OCI-LY1 (cell line): Measurements from ENCODE around the gene DDX50.
"Not testable (repeated sequence)": the region's sequence is repeated elsewhere in the genome, so short reads cannot be mapped to it uniquely, and the experiment has no call there.

Source experiments
- H2AFZ ChIP-seq: fragments of 200-600 bp; sonication (generic), shearing (Covaris generic); 2 replicates; pipeline ENCODE4 v1.6.0; 2014; ENCODE audit warnings: antibody characterized with exemption, mild to moderate bottlenecking, low read length
- H3F3A ChIP-seq: fragments of 200-600 bp; sonication (generic), shearing (Covaris generic); 2 replicates; pipeline ENCODE4 v1.6.0; 2014; ENCODE audit warnings: mild to moderate bottlenecking, antibody characterized with exemption, low read length, moderate library complexity; ENCODE audit not compliant: insufficient read depth
- H3K27ac ChIP-seq: fragments of 200-600 bp; sonication (generic); 2 replicates; pipeline ENCODE4 v1.5.1; 2014; ENCODE audit warnings: low read length, mixed run types, mild to moderate bottlenecking, low read depth; ENCODE audit not compliant: poor library complexity, severe bottlenecking
- H3K27me3 ChIP-seq: fragments of 200-600 bp; sonication (generic); 2 replicates; pipeline ENCODE4 v1.6.0; 2014; ENCODE audit warnings: antibody characterized with exemption, mild to moderate bottlenecking, low read length, moderate library complexity; ENCODE audit not compliant: insufficient read depth
- H3K36me3 ChIP-seq: fragments of 200-600 bp; sonication (generic); 2 replicates; pipeline ENCODE4 v1.6.1; 2014; ENCODE audit warnings: mild to moderate bottlenecking, antibody characterized with exemption, low read length, moderate library complexity, mixed read lengths; ENCODE audit not compliant: insufficient read depth
- H3K4me1 ChIP-seq: fragments of 200-600 bp; sonication (generic); 2 replicates; pipeline ENCODE4 v1.5.1; 2014; ENCODE audit warnings: mild to moderate bottlenecking, low read length, moderate library complexity; ENCODE audit not compliant: insufficient read depth, severe bottlenecking
- H3K4me2 ChIP-seq: fragments of 200-600 bp; sonication (generic), shearing (Covaris generic); 2 replicates; pipeline ENCODE4 v1.6.1; 2014; ENCODE audit warnings: low read length
- H3K4me3 ChIP-seq: fragments of 200-600 bp; sonication (generic); 2 replicates; pipeline ENCODE4 v1.5.1; 2014; ENCODE audit warnings: low read length, low read depth, mild to moderate bottlenecking, mixed read lengths; ENCODE audit not compliant: poor library complexity, severe bottlenecking
- H3K79me2 ChIP-seq: fragments of 200-600 bp; shearing (Covaris generic); 2 replicates; pipeline ENCODE4 v1.6.1; 2016; ENCODE audit warnings: mixed run types, low read length, mixed read lengths; ENCODE audit not compliant: insufficient read depth
- H3K9ac ChIP-seq: fragments of 200-600 bp; sonication (generic), shearing (Covaris generic); 2 replicates; pipeline ENCODE4 v1.6.1; 2014; ENCODE audit warnings: mild to moderate bottlenecking, low read length, mixed read lengths
- H3K9me2 ChIP-seq: fragments of 200-600 bp; sonication (generic), shearing (Covaris generic); 2 replicates; pipeline ENCODE4 v1.6.1; 2014; ENCODE audit warnings: low read depth, mild to moderate bottlenecking, low read length, mixed read lengths
- H3K9me3 ChIP-seq: fragments of 200-600 bp; shearing (Covaris generic); 2 replicates; pipeline ENCODE4 v1.6.1; 2014; ENCODE audit warnings: low read length, mixed read lengths
- H4K20me1 ChIP-seq: fragments of 200-600 bp; sonication (generic), shearing (Covaris generic); 2 replicates; pipeline ENCODE4 v1.6.0; 2016; ENCODE audit warnings: mild to moderate bottlenecking, low read length; ENCODE audit not compliant: insufficient read depth
- EZH2 ChIP-seq: fragments of 200-600 bp; sonication (generic), shearing (Covaris generic); IDR thresholded peaks from 2 replicates; pipeline ENCODE4 v1.8.0; 2017; ENCODE audit warnings: borderline replicate concordance, mixed run types, mild to moderate bottlenecking, antibody characterized with exemption, low read length, moderate library complexity, mixed read lengths
- TF ChIP-seq, protein P1 (sequence below): fragments of 200-600 bp; sonication (generic), shearing (Covaris generic); IDR thresholded peaks from 2 replicates; pipeline ENCODE4 v1.5.1; 2017; ENCODE audit warnings: mild to moderate bottlenecking, antibody characterized with exemption, low read length, moderate library complexity, mixed read lengths

The DDX50 gene

DNA sequence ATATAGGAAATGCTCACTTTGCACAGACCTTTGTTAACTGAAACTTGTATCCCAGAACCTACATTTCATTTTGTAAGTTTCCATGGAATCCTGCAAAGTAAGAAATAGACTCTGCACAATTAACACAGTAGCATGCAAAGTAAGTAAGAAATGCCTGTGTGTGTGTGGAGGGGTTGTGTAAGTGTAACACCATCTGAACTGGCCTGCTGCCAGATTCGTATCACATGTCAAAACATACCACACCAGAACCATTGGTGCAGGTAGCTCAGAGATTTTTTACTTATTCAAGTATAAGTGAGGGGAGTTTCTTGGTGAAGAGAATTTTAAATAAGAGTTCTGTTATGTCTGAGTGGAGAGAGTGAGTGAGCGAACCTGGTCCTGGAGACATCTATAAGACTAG lies 37.0 kb downstream of the DDX50 start:
- Histone ChIP-seq H3K36me3 (peaks cover 72% of the 10 kb centered on the region), H3F3A (no peaks in the 10 kb centered on the region), H2AFZ (no peak overlapping the region), H3K4me2 (no peak overlapping the region), H3K4me1 (no peaks in the 10 kb centered on the region), H3K79me2 (no peaks in the 10 kb centered on the region), H3K27me3 (no peaks in the 10 kb centered on the region), H4K20me1 (no peaks in the 10 kb centered on the region), H3K9ac (no peak overlapping the region), H3K4me3 (no peak overlapping the region), H3K9me2 (no peaks in the 10 kb centered on the region), H3K27ac (no peak overlapping the region), H3K9me3 (no peaks in the 10 kb centered on the region)
- TF ChIP-seq, protein P1, sequence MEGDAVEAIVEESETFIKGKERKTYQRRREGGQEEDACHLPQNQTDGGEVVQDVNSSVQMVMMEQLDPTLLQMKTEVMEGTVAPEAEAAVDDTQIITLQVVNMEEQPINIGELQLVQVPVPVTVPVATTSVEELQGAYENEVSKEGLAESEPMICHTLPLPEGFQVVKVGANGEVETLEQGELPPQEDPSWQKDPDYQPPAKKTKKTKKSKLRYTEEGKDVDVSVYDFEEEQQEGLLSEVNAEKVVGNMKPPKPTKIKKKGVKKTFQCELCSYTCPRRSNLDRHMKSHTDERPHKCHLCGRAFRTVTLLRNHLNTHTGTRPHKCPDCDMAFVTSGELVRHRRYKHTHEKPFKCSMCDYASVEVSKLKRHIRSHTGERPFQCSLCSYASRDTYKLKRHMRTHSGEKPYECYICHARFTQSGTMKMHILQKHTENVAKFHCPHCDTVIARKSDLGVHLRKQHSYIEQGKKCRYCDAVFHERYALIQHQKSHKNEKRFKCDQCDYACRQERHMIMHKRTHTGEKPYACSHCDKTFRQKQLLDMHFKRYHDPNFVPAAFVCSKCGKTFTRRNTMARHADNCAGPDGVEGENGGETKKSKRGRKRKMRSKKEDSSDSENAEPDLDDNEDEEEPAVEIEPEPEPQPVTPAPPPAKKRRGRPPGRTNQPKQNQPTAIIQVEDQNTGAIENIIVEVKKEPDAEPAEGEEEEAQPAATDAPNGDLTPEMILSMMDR, result no peak
- no peak for TF ChIP-seq EZH2

- Histone ChIP-seq H3K9ac (no peak overlapping the region), H3K27me3 (no peaks in the 10 kb centered on the region), H3K4me3 (no peak overlapping the region), H3K36me3 (peaks cover 77% of the 10 kb centered on the region), H3K9me3 (no peaks in the 10 kb centered on the region), H3K4me2 (no peak overlapping the region), H2AFZ (no peak overlapping the region), H3K4me1 (no peaks in the 10 kb centered on the region), H3K27ac (no peak overlapping the region), H4K20me1 (no peaks in the 10 kb centered on the region), H3F3A (no peaks in the 10 kb centered on the region), H3K79me2 (no peaks in the 10 kb centered on the region), H3K9me2 (no peaks in the 10 kb centered on the region)
- no peak for TF ChIP-seq EZH2
- TF ChIP-seq, protein P1, result no peak
Measured at GRCh38 chr10:68938884-68939283, 37.8 kb downstream of the DDX50 start.

DNA sequence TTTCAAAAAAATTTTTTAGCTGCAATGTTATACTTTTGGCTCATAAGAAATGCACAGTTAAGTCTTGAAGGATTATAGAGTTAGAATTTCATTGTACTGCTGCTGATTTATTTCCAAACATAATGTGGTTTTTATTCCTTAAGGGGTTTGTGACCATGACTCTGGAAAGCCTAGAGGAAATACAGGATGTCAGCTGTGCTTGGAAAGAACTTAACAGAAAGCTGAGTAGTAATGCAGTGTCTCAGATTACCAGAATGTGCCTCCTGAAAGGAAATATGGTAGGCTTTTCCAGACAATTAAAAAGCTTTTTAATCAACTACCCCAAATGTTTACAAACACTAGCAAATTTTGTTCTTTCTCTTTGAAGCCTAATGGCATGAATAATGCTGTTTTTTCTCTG lies 39.8 kb downstream of the DDX50 start:
- H3K4me2 ChIP-seq, H3K79me2 ChIP-seq, H3K4me1 ChIP-seq, H3K4me3 ChIP-seq, H3K27ac ChIP-seq, H4K20me1 ChIP-seq, H3K27me3 ChIP-seq, H3F3A ChIP-seq, H3K9ac ChIP-seq, H2AFZ ChIP-seq, H3K9me3 ChIP-seq, H3K9me2 ChIP-seq: not testable (repeated sequence)
- H3K36me3 ChIP-seq, result peaks cover 73% of the 10 kb centered on the region

- Histone ChIP-seq H3K79me2 (no peaks in the 10 kb centered on the region), H3F3A (no peaks in the 10 kb centered on the region), H4K20me1 (no peaks in the 10 kb centered on the region), H3K36me3 (peaks cover 43% of the 10 kb centered on the region), H3K27ac (no peak overlapping the region), H3K27me3 (no peaks in the 10 kb centered on the region), H2AFZ (no peak overlapping the region), H3K9me2 (no peaks in the 10 kb centered on the region), H3K4me2 (no peak overlapping the region), H3K9me3 (no peaks in the 10 kb centered on the region), H3K9ac (no peak overlapping the region), H3K4me1 (peaks cover 7% of the 10 kb centered on the region), H3K4me3 (no peak overlapping the region)
- no peak for TF ChIP-seq EZH2
- TF ChIP-seq, protein P1, result no peak
Measured at GRCh38 chr10:68950598-68950997, 49.5 kb downstream of the DDX50 start.
